NOMO-1 treated with DMSO at 0.1 percent for 48 hours (cell line): ENCODE results near the gene EPPIN.

Experiments
- DNase-seq: peaks from one replicate; lab custom pipeline; 2025; ENCODE audit not compliant: unreplicated experiment; lab: John Stamatoyannopoulos, UW

Gene EPPIN

GRCh38 chr20:45539382-45539781 lies 7.8 kb downstream of the EPPIN start, which contains the start of gene WFDC6:
Gene WFDC6 (minus strand): TSS chr20:45539482. CDS start chr20:45539407, 75 bp downstream.
- DNase-seq, result no peak

DNA sequence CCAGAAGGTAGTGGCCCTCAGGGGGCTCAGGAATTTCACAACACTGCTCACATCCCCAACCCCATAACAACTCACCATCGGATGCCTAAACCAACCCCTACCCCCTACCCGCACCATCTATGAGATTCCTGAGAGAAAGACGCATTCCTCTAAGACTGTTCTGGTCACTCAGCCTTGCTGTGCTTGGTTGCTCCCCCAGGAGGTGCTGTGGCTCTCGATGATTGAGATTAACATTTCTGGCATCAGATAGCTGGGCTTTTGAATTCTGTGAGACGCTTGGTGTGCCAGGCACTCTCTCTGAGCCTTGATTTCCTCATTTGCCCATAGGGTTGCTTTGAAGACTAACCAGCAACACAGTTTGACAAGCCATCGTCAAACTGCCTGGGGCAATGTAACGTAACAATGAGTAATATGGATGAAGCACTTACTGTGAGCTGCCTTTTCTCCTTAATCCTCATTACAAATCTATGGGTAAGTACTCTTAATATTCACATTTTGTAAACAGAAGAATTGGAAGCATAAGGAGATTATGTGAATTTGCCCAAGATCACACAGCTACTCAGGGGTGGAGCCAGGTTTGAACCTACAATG lies 8.9 kb downstream of the EPPIN start:
- DNase-seq, result no peak

- DNase-seq, result no peak
These were observed 19.9 kb downstream of the EPPIN start for GRCh38 chr20:45527294-45527693.

GRCh38 chr20:45523821-45524220 lies 23.4 kb downstream of the EPPIN start:
- DNase-seq, result peak; percentile 65

GRCh38 chr20:45518282-45518681 lies 28.9 kb downstream of the EPPIN start:
- DNase-seq, result no peak

DNA sequence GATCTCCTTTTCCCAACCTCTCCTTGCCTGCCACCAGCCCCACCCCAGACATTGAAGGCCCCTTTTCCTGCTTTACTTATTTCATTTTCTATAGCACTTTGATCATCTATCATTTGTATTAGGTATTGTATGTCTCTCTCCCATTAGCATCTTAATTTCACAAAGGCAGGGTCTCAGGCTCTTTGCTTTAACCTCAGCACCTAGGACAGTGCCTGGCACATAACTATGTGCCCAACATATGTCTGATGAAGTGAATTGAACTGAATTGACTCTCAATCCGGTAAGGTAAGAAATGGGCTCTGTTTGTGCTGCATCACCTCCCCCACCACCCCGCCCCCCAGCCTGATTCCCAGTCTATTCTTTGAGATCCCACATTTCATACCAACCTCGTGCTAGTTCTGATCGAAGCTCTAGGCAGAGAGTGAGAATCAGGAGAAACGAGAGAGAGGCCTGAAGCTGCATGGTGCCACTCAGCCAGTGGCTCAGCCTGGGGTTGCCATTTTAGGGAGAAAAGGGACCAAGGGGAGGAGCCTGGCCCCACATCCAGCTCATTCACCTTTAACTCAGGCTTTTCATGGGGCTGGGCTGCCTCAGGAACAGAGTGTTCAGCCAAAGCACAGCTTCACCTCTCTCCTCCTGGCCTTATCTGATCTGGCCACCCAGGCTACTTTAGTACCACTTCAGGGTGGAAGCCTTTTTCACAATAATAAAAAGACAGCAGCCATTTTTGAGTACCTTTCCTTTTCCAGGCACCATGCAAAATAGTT lies 31.9 kb downstream of the EPPIN start, which contains the start of gene SPINT3:
TSS of gene SPINT3 (minus strand) at position 476 of the 767 bp plus-strand sequence. CDS start at position 462, 14 bp downstream.
- no peak for DNase-seq

DNA sequence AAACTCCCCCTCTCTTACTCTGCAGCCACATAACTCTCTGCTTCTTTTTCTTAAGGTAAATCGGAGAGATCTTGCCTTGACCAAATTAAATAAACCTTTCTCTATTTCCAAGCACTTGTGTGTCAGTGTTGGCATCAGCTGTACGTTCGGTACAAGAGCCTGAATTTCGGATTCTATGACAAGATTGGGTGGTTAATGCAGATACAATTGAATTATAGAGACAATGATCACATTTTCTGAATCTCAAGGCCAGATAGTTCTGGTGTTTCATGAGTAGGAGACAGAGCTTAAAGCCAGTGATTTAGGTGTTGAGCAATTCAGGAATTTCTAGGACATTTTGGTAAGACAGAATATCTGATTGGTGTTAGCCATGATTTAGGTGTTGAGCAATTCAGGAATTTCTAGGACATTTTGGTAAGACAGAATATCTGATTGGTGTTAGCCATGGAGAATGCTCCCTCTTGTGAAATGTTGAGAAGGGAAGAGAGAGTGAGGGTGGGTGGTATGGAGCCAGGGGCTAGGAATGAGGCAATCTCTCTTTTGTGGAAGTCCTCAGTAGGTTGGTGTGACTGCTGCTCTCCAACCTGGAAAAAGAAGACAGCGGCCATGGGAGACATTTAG lies 36.8 kb downstream of the EPPIN start:
- no peak for DNase-seq

GRCh38 chr20:45509091-45509490 lies 38.1 kb downstream of the EPPIN start:
- no peak for DNase-seq

- no peak for DNase-seq
These were observed 38.9 kb downstream of the EPPIN start for GRCh38 chr20:45508068-45508886.

- DNase-seq, result no peak
These were observed 40.0 kb downstream of the EPPIN start for GRCh38 chr20:45507011-45507820.

DNA sequence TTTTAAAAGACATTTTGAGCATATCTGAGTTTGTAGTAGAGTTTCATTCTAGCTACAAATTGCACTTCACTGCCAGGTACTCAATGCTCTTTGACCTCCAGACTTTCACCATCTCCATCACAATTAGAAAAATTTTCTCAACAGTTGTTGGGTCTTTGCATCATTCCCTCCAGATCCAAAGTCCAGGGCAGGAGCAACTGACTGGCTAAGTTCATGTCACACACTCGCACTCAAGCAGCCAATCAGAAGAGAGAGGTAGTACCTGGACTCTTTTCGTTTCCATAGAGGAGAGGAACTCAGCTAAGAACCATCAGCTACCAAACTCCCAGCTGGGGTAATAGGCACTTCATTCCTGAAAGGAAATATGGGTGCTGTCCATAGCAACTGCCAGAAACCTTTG lies 40.8 kb downstream of the EPPIN start:
- DNase-seq, result no peak

GRCh38 chr20:45503403-45503802 lies 43.8 kb downstream of the EPPIN start:
- no peak for DNase-seq

GRCh38 chr20:45502561-45502960 lies 44.6 kb downstream of the EPPIN start:
- DNase-seq, result no peak

- DNase-seq, result no peak
These were observed 45.6 kb downstream of the EPPIN start for GRCh38 chr20:45501600-45501999.

DNA sequence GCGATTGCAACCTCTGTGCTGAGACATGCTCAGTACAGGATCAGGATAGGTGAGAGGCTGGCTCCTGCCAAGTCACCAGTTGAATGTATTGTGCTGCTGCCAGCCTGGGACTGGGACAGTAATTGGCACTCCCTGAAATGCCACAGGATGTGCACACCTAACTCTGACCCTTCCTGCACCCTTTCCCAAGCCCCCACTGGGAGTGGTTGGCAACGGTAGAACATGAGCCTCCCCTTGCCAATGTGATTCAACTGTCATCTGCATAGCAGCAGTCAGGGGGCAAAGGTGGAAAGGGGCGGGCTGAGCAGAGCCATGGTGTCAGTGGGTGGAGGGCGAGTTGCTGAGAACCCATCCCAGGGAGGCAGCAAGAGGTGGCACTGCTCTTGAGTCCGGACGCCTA lies 47.2 kb downstream of the EPPIN start:
- DNase-seq, result no peak

- no peak for DNase-seq
These were observed 49.2 kb downstream of the EPPIN start for GRCh38 chr20:45497971-45498494.

DNA sequence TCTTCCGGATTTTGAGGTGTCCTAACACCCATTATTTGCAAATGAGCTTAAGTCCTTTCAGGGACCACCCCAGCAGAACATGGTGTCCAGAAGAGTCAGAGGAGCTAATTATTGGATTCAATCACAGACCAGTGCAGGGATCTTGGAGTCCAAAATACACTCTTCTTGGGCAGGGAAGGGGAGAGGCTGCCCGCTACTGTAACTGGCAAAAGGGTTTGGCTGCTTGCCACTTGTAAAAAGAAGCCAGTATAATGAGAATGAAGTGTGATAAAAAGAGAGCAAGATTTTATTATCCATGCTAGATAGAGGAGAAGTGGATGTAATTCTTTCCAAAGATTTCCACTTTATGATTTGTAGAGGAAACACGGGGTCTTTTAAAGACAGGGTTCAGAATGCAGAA lies 51.0 kb downstream of the EPPIN start:
- no peak for DNase-seq

GRCh38 chr20:45495501-45495941 lies 51.7 kb downstream of the EPPIN start:
- peak; percentile 92 for DNase-seq
